Neuronal stem cell (in vitro differentiated cells): ENCODE results near the gene STAT3.

Experiments used
- DNase-seq: peaks from one replicate; pipeline ENCODE4 v3.0.0-alpha.2; 2013; ENCODE audit warnings: low spot score
- H2AFZ ChIP-seq: one replicate; pipeline ENCODE4 v1.6.1; 2013; ENCODE audit warnings: mild to moderate bottlenecking, low read length, inconsistent platforms
- H2AK5ac ChIP-seq: 2 replicates; pipeline ENCODE4 v1.6.1; 2013; ENCODE audit warnings: low read depth, mild to moderate bottlenecking, inconsistent platforms, low read length, moderate library complexity, mixed read lengths
- H2BK120ac ChIP-seq: 2 replicates; pipeline ENCODE4 v1.6.1; 2013; ENCODE audit warnings: low read depth, mild to moderate bottlenecking, inconsistent platforms, low read length, moderate library complexity, mixed read lengths
- H2BK12ac ChIP-seq: one replicate; pipeline ENCODE4 v1.6.1; 2013; ENCODE audit warnings: low read length, inconsistent platforms
- H2BK15ac ChIP-seq: 2 replicates; pipeline ENCODE4 v1.6.1; 2013; ENCODE audit warnings: mild to moderate bottlenecking, low read length, inconsistent platforms, mixed read lengths
- H2BK5ac ChIP-seq: one replicate; pipeline ENCODE4 v1.6.1; 2013; ENCODE audit warnings: inconsistent platforms, mild to moderate bottlenecking, low read length, moderate library complexity
- H3K14ac ChIP-seq: one replicate; pipeline ENCODE4 v1.6.1; 2013; ENCODE audit warnings: low read length, inconsistent platforms
- H3K18ac ChIP-seq: 2 replicates; pipeline ENCODE4 v1.6.1; 2013; ENCODE audit warnings: low read length, inconsistent platforms
- H3K23ac ChIP-seq: 2 replicates; pipeline ENCODE4 v1.6.1; 2013; ENCODE audit warnings: low read depth, mild to moderate bottlenecking, mixed read lengths, low read length, inconsistent platforms; ENCODE audit not compliant: poor library complexity
- H3K27ac ChIP-seq: replicated peaks from 3 replicates; pipeline ENCODE4 v1.5.1; 2013; ENCODE audit warnings: low read length, inconsistent platforms
- H3K27me3 ChIP-seq, 3 experiments: 2 replicates each; pipeline ENCODE4 v1.6.1; 2013; ENCODE audit warnings: low read length in 3 of 3, mild to moderate bottlenecking in 2 of 3, inconsistent platforms in 1 of 3, low read depth in 1 of 3, mixed read lengths in 1 of 3, moderate library complexity in 1 of 3; ENCODE audit not compliant: control insufficient read depth in 3 of 3, insufficient read depth in 3 of 3
- H3K36me3 ChIP-seq, 2 donors: replicated peaks in 1 of 2; 2 replicates each; pipeline ENCODE4 v1.6.1; 2013; ENCODE audit warnings: low read length in 2 of 2; ENCODE audit not compliant: control insufficient read depth in 2 of 2, insufficient read depth in 2 of 2
- H3K4ac ChIP-seq: 2 replicates; pipeline ENCODE4 v1.6.1; 2013; ENCODE audit warnings: inconsistent platforms, mild to moderate bottlenecking, low read length, moderate library complexity
- H3K4me1 ChIP-seq, 2 donors: 1 replicate in 1 of 2; 2 replicates in 1 of 2; pipeline ENCODE4 v1.6.1; 2013; ENCODE audit warnings: low read length in 2 of 2, low read depth in 1 of 2; ENCODE audit not compliant: control insufficient read depth in 2 of 2, insufficient read depth in 1 of 2
- H3K4me2 ChIP-seq: one replicate; pipeline ENCODE4 v1.6.1; 2013; ENCODE audit warnings: mild to moderate bottlenecking, low read length, inconsistent platforms; ENCODE audit not compliant: insufficient read depth, poor library complexity, severe bottlenecking
- H3K4me3 ChIP-seq, 2 donors: 2 replicates each; pipeline ENCODE4 v1.5.1; 2013; ENCODE audit warnings: low read length in 2 of 2, mild to moderate bottlenecking in 2 of 2, inconsistent platforms in 1 of 2, moderate library complexity in 1 of 2
- H3K79me1 ChIP-seq: one replicate; pipeline ENCODE4 v1.6.1; 2013; ENCODE audit warnings: low read depth, mild to moderate bottlenecking, inconsistent platforms, low read length, moderate library complexity
- H3K9ac ChIP-seq: one replicate; pipeline ENCODE4 v1.6.1; 2013; ENCODE audit warnings: mild to moderate bottlenecking, low read depth, low read length, inconsistent platforms; ENCODE audit not compliant: poor library complexity
- H3K9me3 ChIP-seq, 2 donors: replicated peaks in 1 of 2; 2 replicates each; pipeline versions ENCODE3 to v1.6.1; 2013; ENCODE audit warnings: low read length in 2 of 2, mild to moderate bottlenecking in 2 of 2, inconsistent platforms in 1 of 2, low read depth in 1 of 2, mixed read lengths in 1 of 2, moderate library complexity in 1 of 2; ENCODE audit not compliant: control insufficient read depth in 2 of 2, insufficient read depth in 1 of 2
- H4K8ac ChIP-seq: one replicate; pipeline ENCODE4 v1.6.1; 2013; ENCODE audit warnings: low read depth, mild to moderate bottlenecking, inconsistent platforms, low read length, moderate library complexity
- H4K91ac ChIP-seq: one replicate; pipeline ENCODE4 v1.6.1; 2013; ENCODE audit warnings: low read length, low read depth, mild to moderate bottlenecking, inconsistent platforms; ENCODE audit not compliant: poor library complexity
- WGBS, 2 donors: extraction: QIAGEN DNeasy Blood & Tissue Kit; methylation state at CpG; one replicate each; pipeline ENCODE4 v1.1.7; 2013; ENCODE audit warnings: missing lambda C conversion rate in 2 of 2, mixed read lengths in 1 of 2; ENCODE audit not compliant: insufficient read length in 2 of 2, insufficient replicate concordance in 1 of 2; ENCODE audit errors: extremely low coverage in 2 of 2; 5-methylcytosine and 5-hydroxymethylcytosine counted together

STAT3 gene

DNA sequence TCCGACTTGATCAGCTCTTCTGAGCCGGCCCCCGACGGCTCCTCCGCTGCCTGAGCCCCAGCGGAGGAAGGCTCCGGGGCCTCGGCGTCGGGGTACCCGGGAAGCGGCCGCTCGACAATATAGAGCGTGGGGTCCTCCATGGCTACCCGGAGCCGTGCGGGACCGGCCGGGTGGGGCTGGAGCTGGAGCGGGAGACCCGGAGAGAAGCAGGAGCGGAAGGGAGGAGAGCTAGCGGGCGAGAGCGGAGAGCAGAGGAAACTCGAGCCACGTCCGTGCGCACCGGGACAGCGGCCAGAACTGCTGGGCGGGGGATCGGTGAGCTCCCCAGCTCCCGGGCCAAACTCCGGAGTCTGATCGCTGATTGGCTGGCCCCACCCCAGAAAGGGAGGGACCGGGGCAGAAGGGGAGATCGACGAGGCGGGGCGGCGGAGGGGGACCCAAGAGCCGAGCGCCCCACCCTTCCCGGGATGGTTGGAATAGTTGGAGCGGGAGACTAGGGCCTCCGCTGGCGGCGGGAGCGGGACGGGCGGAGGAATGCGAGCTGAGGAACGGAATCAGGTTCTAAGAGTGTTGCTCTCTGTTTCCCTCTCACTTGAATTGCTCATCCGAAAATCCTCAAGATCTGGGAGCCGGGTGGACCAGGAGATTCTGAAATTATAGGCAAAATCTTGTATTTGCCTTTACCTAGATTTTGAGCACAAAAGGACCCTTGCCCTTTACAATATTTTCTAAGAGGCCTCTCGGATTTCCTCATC, 34.9 kb upstream of the STAT3 start, which contains the start of gene CAVIN1:
TSS of gene CAVIN1 (minus strand) at position 299 of the 755 bp plus-strand sequence. CDS start at position 140, 159 bp downstream.
- peak within 1 kb of the TSS; percentile 41 for H3K27ac ChIP-seq
- H3K14ac ChIP-seq = peak within 1 kb of the TSS; percentile 22
- H2BK5ac ChIP-seq = peak within 1 kb of the TSS; percentile 66
- no peaks in the 10 kb centered on the region for H3K9me3 ChIP-seq
- H4K8ac ChIP-seq = no peak within 1 kb of the TSS
- H3K27me3 ChIP-seq = peaks cover 14 to 53% (median 25%) of the 10 kb centered on the region in 3 experiments
- DNase-seq = peak; percentile 93
- H2AK5ac ChIP-seq = peak within 1 kb of the TSS; percentile 75
- H2BK120ac ChIP-seq = peak within 1 kb of the TSS; percentile 28
- peak within 1 kb of the TSS; percentile 88 for H3K18ac ChIP-seq
- H3K36me3 ChIP-seq = no peaks in the 10 kb centered on the region
- H3K4me2 ChIP-seq = peak within 1 kb of the TSS; percentile 93
- H3K9ac ChIP-seq = peak within 1 kb of the TSS; percentile 95
- H3K23ac ChIP-seq = peak within 1 kb of the TSS; percentile 70
- WGBS, 2 donors = no CpG with 5 or more reads among the region's 58 CpGs
- no peak within 1 kb of the TSS for H3K4ac ChIP-seq
- peak within 1 kb of the TSS; percentile 47 for H2BK12ac ChIP-seq
- no peak within 1 kb of the TSS for H4K91ac ChIP-seq
- peaks cover 7 to 15% of the 10 kb centered on the region in 2 donors for H3K4me1 ChIP-seq
- H2AFZ ChIP-seq = peak within 1 kb of the TSS; percentile 96
- H2BK15ac ChIP-seq = peak within 1 kb of the TSS; percentile 19
- H3K79me1 ChIP-seq = no peaks in the 10 kb centered on the region
- peak within 1 kb of the TSS; percentile 46 to 91 for H3K4me3 ChIP-seq

DNA sequence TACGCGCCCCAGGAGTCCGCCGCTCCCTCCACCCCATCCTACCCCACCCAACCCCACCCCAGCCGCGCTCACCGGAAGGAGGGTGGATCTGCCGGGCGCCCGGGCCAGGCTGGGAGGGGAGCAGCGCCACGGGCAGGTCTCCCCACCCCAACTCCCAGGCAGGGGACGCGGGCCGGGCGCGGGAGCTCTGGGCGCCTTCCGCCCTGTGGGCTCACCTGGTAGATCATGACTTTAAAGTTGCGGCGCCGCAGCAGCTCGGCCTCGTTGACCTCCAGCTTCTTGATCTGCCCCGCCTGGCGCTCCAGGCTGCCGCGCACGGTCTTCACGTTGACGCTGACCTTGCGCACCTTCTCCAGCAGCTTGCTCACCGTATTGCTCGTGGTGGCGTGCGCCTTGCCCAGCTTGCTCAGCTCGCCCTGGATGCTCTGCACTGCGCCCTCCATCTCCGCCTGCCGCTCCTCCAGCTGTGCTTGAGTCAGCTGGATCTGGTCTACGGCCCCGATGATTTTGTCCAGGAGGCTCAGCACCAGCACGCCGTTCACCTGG, 34.2 kb upstream of the STAT3 start:
- Histone ChIP-seq H3K4me3 (peak overlapping the region; percentile 46 to 91), H3K36me3 (no peaks in the 10 kb centered on the region), H3K9me3 (no peaks in the 10 kb centered on the region), H2BK12ac (peak overlapping the region; percentile 47), H4K8ac (no peak overlapping the region), H3K27ac (no peak overlapping the region), H3K9ac (peak overlapping the region; percentile 95), H2AK5ac (peak overlapping the region; percentile 11), H3K23ac (peak overlapping the region; percentile 22), H3K18ac (peak overlapping the region; percentile 88), H2BK120ac (peak overlapping the region; percentile 28), H2BK15ac (peak overlapping the region; percentile 19), H2AFZ (peak overlapping the region; percentile 96), H3K14ac (peak overlapping the region; percentile 22), H3K4me1 (peaks cover 7 to 14% of the 10 kb centered on the region in 2 donors), H3K4ac (no peak overlapping the region), H4K91ac (no peak overlapping the region), H3K4me2 (peak overlapping the region; percentile 93), H2BK5ac (peak overlapping the region; percentile 66), H3K27me3 (peaks cover 14 to 53% (median 25%) of the 10 kb centered on the region in 3 experiments), H3K79me1 (no peaks in the 10 kb centered on the region)
- DNase-seq = no peak
- no CpG with 5 or more reads among the region's 44 CpGs for WGBS, 2 donors

DNA sequence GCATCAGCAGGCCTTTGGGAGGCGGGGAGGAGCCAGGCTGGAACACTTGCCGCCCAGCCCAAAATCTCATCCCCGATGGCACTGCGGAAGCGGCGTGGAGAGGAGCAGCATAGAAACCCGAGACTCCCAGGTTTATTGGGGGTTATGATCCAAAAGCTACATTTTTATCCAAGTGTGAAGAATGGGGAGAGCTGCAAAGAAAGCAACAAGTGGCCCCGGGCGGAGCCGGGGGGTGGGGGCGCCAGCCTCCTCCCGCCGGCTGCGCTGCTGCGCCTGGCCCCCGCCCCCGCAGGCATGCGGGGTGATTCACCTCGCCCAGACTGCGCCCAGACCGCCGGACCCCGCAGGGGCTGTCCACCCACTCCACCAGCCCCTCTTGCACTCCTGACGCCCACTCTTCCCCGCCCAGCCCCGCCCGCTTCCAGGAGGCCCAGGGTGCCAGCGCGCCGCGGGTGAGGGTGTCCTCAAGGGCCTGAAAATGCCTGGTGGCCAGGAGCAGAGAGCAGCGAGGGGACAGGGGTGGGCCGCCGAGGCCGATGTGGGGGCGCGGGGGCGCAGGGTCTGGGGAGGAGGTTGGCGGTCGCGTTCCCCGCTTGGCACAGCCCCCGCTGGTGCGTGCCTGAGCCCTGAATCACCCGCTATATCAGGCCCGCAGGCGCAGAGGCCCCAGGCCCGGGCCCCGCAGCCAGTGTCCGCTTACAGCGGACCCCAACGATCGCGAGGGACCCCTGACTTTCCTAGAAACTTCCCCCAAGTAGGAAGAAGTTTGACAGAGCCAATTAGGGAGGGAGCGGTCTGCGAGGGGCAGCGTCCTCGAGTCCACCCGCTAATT, 33.5 kb upstream of the STAT3 start:
- Histone ChIP-seq H3K27me3 (peaks cover 14 to 53% (median 25%) of the 10 kb centered on the region in 3 experiments), H2BK120ac (no peak overlapping the region), H3K36me3 (no peaks in the 10 kb centered on the region), H3K23ac (peak overlapping the region; percentile 70), H3K4me3 (peak overlapping the region; percentile 24 to 91), H3K79me1 (no peaks in the 10 kb centered on the region), H3K4me2 (peak overlapping the region; percentile 93), H3K4ac (no peak overlapping the region), H2BK12ac (no peak overlapping the region), H3K18ac (peak overlapping the region; percentile 88), H3K4me1 (peaks cover 7 to 14% of the 10 kb centered on the region in 2 donors), H2AK5ac (peak overlapping the region; percentile 75), H3K27ac (no peak overlapping the region), H2BK15ac (peak overlapping the region; percentile 55), H2BK5ac (peak overlapping the region; percentile 66), H3K9ac (peak overlapping the region; percentile 95), H4K91ac (no peak overlapping the region), H3K14ac (peak overlapping the region; percentile 17), H3K9me3 (no peaks in the 10 kb centered on the region), H2AFZ (peak overlapping the region; percentile 96), H4K8ac (no peak overlapping the region)
- no CpG with 5 or more reads among the region's 59 CpGs for WGBS, 2 donors
- no peak for DNase-seq
